OCI-LY7 (cell line): ENCODE measurements around the gene ZNF716. TPM values are rescaled to one million over a fixed set of nuclear protein-coding genes. Genes with fewer than 3 reads are reported as not detected.
"Not testable (repeated sequence)": the region's sequence is repeated elsewhere in the genome, so short reads cannot be mapped to it uniquely, and the experiment has no call there.

Source experiments
- Bru-seq: library from RNA; stranded (reverse); fragments of 400-500 nt; gene quantifications from one replicate; lab custom pipeline; 2021; lab: Mats Ljungman, UMichigan
- BruChase-seq, 2 experiments: library from RNA; stranded (reverse); fragments of 400-500 nt; gene quantifications; one replicate each; lab custom pipeline; 2021; lab: Mats Ljungman, UMichigan
- BruUV-seq: library from RNA; stranded (reverse); fragments of 400-500 nt; replicated peaks from 2 replicates; lab custom pipeline; 2021; lab: Mats Ljungman, UMichigan
- CTCF ChIA-PET: fragments of 300-600 bp; sonication (Branson Sonifier 250); formaldehyde crosslinking; loops from one replicate; lab custom pipeline; 2022; ENCODE audit warnings: antibody characterized with exemption; ENCODE audit not compliant: unreplicated experiment; lab: Charles Lee
- POLR2A ChIA-PET: fragments of 300-600 bp; sonication (Branson Sonifier 250); formaldehyde crosslinking; loops from one replicate; lab custom pipeline; 2022; ENCODE audit warnings: antibody characterized with exemption; lab: Charles Lee
- DNase-seq: peaks from one replicate; pipeline ENCODE4 v3.0.0-alpha.2; 2015; ENCODE audit warnings: low spot score
- H2AFZ ChIP-seq: fragments of 200-600 bp; sonication (generic), shearing (Covaris generic); 2 replicates; pipeline ENCODE4 v1.6.1; 2014; ENCODE audit warnings: mild to moderate bottlenecking, antibody characterized with exemption, low read length, moderate library complexity
- H3K27ac ChIP-seq: fragments of 200-600 bp; sonication (generic); 2 replicates; pipeline ENCODE4 v1.5.1; 2014; ENCODE audit warnings: mixed run types, low read depth, mild to moderate bottlenecking, moderate library complexity, low read length, inconsistent platforms; ENCODE audit not compliant: poor library complexity, severe bottlenecking
- H3K36me3 ChIP-seq: fragments of 200-600 bp; sonication (generic); 2 replicates; pipeline ENCODE4 v1.6.1; 2014; ENCODE audit warnings: mild to moderate bottlenecking, antibody characterized with exemption, low read length, moderate library complexity, mixed read lengths; ENCODE audit not compliant: insufficient read depth
- H3K4me1 ChIP-seq: fragments of 200-600 bp; sonication (generic); 2 replicates; pipeline ENCODE4 v1.5.1; 2014; ENCODE audit warnings: mild to moderate bottlenecking, low read length; ENCODE audit not compliant: insufficient read depth, poor library complexity, severe bottlenecking
- H3K4me2 ChIP-seq: fragments of 200-600 bp; sonication (generic); 2 replicates; pipeline ENCODE4 v1.6.1; 2014; ENCODE audit warnings: mild to moderate bottlenecking, low read length
- H3K4me3 ChIP-seq: fragments of 200-600 bp; sonication (generic); 2 replicates; pipeline ENCODE4 v1.5.1; 2014; ENCODE audit warnings: mild to moderate bottlenecking, low read depth, low read length; ENCODE audit not compliant: poor library complexity, severe bottlenecking
- H3K79me2 ChIP-seq: fragments of 200-600 bp; sonication (generic); 2 replicates; pipeline ENCODE4 v1.6.1; 2016; ENCODE audit warnings: low read depth, mild to moderate bottlenecking, low read length, moderate library complexity, mixed read lengths; ENCODE audit not compliant: insufficient read depth
- H3K9me2 ChIP-seq: fragments of 200-600 bp; sonication (generic); 2 replicates; pipeline ENCODE4 v1.6.1; 2016; ENCODE audit warnings: mild to moderate bottlenecking, low read length, mixed read lengths; ENCODE audit not compliant: insufficient read depth
- H3K9me3 ChIP-seq: fragments of 200-600 bp; sonication (generic); 2 replicates; pipeline ENCODE4 v1.6.1; 2014; ENCODE audit warnings: mild to moderate bottlenecking, mixed run types, low read length, mixed read lengths
- H4K20me1 ChIP-seq: fragments of 200-600 bp; sonication (generic); 2 replicates; pipeline ENCODE4 v1.6.1; 2014; ENCODE audit warnings: mild to moderate bottlenecking, antibody characterized with exemption, low read length, moderate library complexity, mixed read lengths; ENCODE audit not compliant: insufficient read depth
- CTCF ChIP-seq: fragments of 200-600 bp; sonication (generic); conservative IDR thresholded peaks from 2 replicates; pipeline ENCODE4 v1.5.1; 2014; ENCODE audit warnings: mild to moderate bottlenecking, antibody characterized with exemption, low read length, moderate library complexity, mixed read lengths
- EZH2phosphoT487 ChIP-seq: fragments of 200-600 bp; sonication (generic); IDR thresholded peaks from 2 replicates; pipeline ENCODE4 v1.6.1; 2018; ENCODE audit warnings: low read depth, borderline replicate concordance, mild to moderate bottlenecking, mixed run types, antibody characterized with exemption, low read length, moderate library complexity, mixed read lengths
- intact Hi-C: fragments of 100-400 bp; cut with micrococcal nuclease; formaldehyde crosslinking; loops from one replicate; pipeline ENCODE4 v1.10.0; 2022; ENCODE audit not compliant: unreplicated experiment
- long read RNA-seq: library from polyadenylated mRNA; stranded (forward); transcript quantifications from one replicate; pipeline ENCODE4 v2.0.0, GENCODE V29; 2022
- total RNA-seq, 2 experiments: library from RNA; depleted of rRNA in 1 of 2; stranded (reverse); fragments of >200 nt in 1 of 2; shearing (Covaris generic) in 1 of 2; gene quantifications; 2 replicates each; pipeline ENCODE4 v1.2.3, GENCODE V29; 2014 to 2022

ZNF716 gene
- total RNA-seq (2014; rRNA removed; shearing (Covaris generic)) (not detected in 2 replicates), total RNA-seq (2022) (not detected in 2 replicates), Bru-seq, nascent RNA (not detected), BruChase-seq, experiment 1, labeled RNA remaining after a 6-hour chase (not detected), BruChase-seq, experiment 2, labeled RNA remaining after a 2-hour chase (not detected)
- long read RNA-seq: 0 reads

GRCh38 chr7:57449904-57450303, at the start of gene ZNF716:
Gene ZNF716 (plus strand): TSS chr7:57450177. CDS start chr7:57450289, 112 bp downstream.
- no peaks in the 10 kb centered on the region for H3K9me2 ChIP-seq
- CTCF ChIA-PET: no interaction called here
- no peak within 1 kb of the TSS for H3K4me2 ChIP-seq
- no peaks in the 10 kb centered on the region for H3K79me2 ChIP-seq
- no peaks in the 10 kb centered on the region for H3K36me3 ChIP-seq
- no peaks in the 10 kb centered on the region for H3K9me3 ChIP-seq
- intact Hi-C loops: no loop called here
- no TSS peak for BruUV-seq
- no peaks in the 10 kb centered on the region for H3K4me1 ChIP-seq
- TF ChIP-seq EZH2phosphoT487: no peak
- no peaks in the 10 kb centered on the region for H4K20me1 ChIP-seq
- H3K27ac ChIP-seq: no peak within 1 kb of the TSS
- H2AFZ ChIP-seq: no peak within 1 kb of the TSS
- no peak for DNase-seq
- POLR2A ChIA-PET: no interaction called here
- no peak within 1 kb of the TSS for H3K4me3 ChIP-seq

GRCh38 chr7:57400531-57401155, 49.3 kb upstream of the ZNF716 start:
- Histone ChIP-seq H3K36me3 (no peaks in the 10 kb centered on the region), H3K4me2 (no peak overlapping the region), H3K79me2 (no peaks in the 10 kb centered on the region), H3K4me1 (no peaks in the 10 kb centered on the region), H3K27ac (no peak overlapping the region), H3K9me2 (no peaks in the 10 kb centered on the region), H3K9me3 (no peaks in the 10 kb centered on the region), H4K20me1 (no peaks in the 10 kb centered on the region), H2AFZ (no peak overlapping the region), H3K4me3 (no peak overlapping the region)
- ChIA-PET CTCF (no interaction called here), POLR2A (no interaction called here)
- BruUV-seq: no TSS peak
- DNase-seq: no peak
- TF ChIP-seq CTCF: no peak
- intact Hi-C loops: no loop called here

GRCh38 chr7:57403051-57403450, 46.9 kb upstream of the ZNF716 start:
- H3K79me2 ChIP-seq, H3K4me2 ChIP-seq, H3K27ac ChIP-seq, H3K9me3 ChIP-seq, CTCF ChIA-PET, H3K4me1 ChIP-seq, H2AFZ ChIP-seq, POLR2A ChIA-PET, H3K9me2 ChIP-seq, intact Hi-C loops, H3K36me3 ChIP-seq, DNase-seq, BruUV-seq, H4K20me1 ChIP-seq, H3K4me3 ChIP-seq: not testable (repeated sequence)
